ENCODE results near the gene HDGF.

Gene HDGF

DNA sequence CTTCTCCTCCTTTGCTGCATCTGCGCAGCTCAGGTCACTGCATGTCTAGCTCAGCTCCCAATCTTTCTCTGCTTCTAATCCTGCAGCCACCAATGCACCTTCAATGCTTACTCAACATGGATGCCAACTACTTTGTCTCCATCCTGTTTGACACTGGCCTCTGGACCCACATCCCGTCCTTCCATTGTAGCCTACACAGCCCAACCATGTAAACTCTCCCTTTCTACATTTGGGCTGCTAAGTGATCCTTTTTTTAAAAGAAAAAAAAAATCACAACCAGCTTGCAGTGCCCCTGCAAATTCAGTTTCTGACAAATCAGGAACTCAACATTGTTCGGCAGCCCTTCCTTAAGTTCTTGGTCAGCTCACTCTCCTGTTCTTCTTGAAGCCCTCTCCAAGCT lies 36.6 kb downstream of the HDGF start:
- DNase-seq = no peak

DNA sequence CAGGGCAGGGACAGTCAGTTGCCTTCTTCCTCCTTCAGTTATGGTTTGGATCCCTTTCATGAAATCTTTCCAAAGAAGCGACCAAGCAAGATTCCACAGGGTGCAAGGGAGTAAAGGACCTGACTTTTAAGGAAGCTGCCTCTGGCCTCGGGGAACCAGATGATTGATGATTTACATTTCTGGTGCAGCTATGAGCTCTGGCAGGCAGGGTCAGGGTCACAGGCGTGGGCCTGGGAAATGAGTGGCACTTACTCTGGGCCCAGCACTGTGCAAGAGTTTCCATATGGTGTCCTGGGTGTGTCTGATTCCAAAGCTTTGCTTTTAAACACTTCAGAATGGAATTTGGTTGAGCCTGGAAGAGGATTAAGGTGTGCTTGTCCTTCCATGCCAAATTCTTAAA lies 38.8 kb downstream of the HDGF start:
- DNase-seq = no peak

GRCh38 chr1:156711011-156711817 lies 40.3 kb downstream of the HDGF start:
- no peak for DNase-seq

DNA sequence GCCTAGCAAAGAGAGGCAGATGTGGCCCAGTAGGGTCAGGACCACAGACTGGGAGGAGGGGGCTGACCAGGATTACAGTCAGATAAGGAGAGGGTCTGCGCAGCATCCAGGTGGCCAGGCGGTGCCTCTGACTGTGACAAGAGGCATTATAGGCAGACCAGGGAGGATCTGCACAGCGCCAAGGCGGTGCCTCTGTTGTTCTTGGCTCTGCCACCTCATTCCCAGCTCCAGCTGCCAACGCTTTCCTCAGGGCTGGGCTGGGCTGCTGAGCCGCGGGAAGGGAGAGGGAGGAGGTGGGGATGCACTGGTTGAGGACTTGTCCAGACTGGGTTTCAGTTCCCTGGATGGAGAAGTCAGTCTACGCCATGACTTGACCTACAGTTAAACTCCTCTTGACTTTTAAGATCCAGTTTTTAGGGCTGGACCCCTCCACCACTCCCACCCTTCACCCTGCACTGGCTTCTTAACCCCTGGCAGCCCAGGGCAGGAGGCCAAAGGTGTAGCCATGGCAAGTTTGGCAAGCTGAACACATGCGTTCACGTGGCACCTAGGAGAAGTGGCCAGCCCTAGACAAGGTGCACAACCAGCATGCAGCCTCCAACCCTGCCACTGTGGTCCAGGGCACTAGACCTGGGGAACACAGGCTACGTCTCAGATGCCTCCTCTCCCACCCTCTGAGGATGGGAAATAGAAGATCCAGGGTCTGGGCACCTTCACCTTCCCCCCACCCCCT lies 41.6 kb downstream of the HDGF start:
- no peak for DNase-seq

DNA sequence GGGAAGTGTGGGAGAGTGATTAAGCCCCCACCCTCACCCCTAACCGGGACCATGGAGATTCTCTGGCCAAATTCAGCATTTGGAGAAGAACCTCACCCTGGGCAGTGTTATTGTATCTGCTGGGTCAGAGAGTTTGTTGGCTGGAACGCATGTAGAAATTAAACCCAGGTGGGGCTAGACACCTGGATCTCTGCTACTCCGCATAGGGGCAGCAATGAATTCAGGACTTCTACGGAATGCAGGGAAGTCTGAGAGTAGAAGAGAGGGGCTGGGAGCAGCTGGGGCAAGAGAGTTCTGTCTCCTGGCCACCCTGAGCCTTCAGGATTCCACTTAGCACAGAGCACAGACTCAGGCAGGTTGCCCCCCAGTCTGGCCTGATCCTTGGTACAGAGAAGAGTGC lies 42.4 kb downstream of the HDGF start:
- no peak for DNase-seq

GRCh38 chr1:156708218-156708661 lies 43.2 kb downstream of the HDGF start:
- DNase-seq = no peak

- no peak for DNase-seq
These were observed 43.9 kb downstream of the HDGF start for GRCh38 chr1:156707417-156708217.

GRCh38 chr1:156706657-156707416 lies 44.6 kb downstream of the HDGF start:
- no peak for DNase-seq

GRCh38 chr1:156705918-156706656 lies 45.4 kb downstream of the HDGF start:
- no peak for DNase-seq

DNA sequence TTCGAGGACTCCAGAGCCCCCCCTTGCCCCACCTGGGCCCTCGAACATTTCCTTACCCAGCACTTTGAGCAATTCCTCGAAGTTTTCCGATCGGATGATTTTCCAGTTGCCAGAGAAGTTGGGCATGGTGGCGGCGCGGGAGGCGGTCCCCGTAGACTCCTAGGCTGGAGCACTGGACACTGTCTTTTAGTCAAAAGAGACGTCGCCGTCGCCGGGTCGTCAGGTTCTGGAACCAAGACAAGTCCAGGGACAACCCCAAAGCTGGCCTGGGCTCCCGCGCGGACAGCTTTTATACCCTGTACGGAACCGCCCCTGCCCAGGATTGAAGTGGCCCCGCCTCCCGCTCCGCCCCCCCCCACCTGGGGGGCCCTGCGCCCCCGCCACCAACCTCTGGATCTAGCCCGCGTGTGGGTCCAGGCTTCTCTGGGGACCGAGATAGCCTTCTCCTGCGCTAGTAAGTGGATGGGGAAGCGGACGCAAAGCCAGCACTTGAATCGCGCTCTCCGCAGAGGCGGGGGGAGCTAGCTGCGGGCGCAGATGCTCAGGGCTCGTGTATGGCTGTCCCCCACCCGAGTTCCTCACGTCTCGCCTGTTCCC lies 46.1 kb downstream of the HDGF start, which contains the start of gene CRABP2:
CRABP2 (minus strand) TSS at position 263 of the 597 bp plus-strand sequence; CDS start at position 126, 137 bp downstream.
- DNase-seq = no peak

DNA sequence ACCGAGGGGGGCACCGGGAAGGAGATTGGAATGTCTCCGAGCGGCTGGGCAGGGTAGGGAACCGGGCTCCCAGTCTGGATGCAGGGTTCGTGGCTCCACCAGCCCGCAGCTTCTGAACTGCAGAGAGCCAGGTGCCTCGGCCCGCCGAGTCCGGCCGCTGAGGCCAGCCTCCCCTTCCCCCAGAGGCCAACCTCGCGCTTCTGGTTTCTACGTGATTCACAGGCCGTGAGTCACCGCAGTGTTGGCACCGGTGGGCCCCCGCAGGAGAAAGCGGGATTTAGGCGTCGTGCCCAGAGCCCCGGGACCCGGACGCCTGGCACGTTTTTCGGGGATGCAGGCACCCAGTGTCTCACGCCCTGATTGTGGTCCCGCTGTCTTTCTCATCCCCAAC lies 46.5 kb downstream of the HDGF start:
- DNase-seq = no peak

- DNase-seq = no peak
These were observed 47.2 kb downstream of the HDGF start for GRCh38 chr1:156704166-156704711.

DNA sequence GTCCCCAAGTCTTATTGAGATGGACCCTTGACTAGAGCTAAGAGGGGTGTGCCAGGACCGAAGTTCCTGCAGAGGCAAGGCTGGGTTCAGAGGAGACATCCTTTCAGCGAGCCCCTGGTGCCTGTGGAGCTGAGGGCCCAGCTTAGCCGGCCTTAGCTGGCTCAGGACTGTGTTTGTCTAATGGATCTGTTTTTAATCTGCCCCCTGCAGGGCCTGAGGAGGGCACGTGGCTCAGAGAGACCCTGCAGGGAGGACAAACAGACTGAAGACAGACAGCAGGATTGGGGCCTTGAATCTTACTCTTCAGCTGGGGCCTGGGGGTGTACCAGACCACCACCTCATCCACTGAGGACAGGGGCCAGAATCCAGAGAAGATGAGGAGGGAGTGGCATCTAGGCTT lies 47.7 kb downstream of the HDGF start:
- DNase-seq = no peak

GRCh38 chr1:156703336-156703735 lies 48.1 kb downstream of the HDGF start:
- no peak for DNase-seq

DNA sequence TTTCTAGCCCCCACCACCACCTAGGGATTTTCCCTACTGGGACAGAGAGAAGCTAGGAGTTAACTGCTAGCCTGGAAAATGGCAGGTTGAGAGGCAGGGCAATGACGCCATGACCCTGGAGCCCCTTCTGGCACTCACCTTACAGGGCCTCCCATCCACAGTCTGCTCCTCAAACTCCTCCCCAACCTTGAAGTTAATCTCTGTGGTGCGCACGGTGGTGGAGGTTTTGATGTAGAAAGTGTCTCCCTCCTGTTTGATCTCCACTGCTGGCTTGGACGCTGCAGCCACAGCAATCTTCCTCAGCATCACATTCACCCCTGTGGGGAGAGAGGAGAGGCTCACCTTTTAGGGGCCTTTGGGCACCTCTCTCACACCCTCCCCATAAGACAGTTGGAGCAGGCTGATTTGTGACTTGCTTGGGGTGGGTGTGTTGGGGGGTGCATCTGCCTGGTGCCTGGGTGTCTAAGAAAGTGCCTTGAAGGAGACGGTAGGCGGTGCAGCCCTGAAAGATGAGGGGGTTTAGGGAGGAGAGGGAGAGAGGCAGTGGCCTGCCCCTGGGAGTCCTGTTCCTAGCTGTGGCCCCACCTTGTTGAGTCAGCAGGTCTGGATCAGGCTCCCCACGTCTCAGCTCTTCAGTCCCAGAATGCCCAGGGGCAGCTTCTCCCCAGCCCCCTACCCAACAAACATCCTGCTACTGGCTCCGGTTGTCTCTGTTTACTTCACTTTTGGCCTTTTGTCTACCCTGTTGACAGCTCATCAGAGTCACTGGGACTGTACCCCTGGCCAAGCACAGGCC lies 50.5 kb downstream of the HDGF start:
- no peak for DNase-seq

- DNase-seq = no peak
These were observed 52.5 kb downstream of the HDGF start for GRCh38 chr1:156698995-156699394.

- DNase-seq = no peak
These were observed 54.0 kb downstream of the HDGF start for GRCh38 chr1:156697481-156697880.

- no peak for DNase-seq
These were observed 54.7 kb downstream of the HDGF start for GRCh38 chr1:156696755-156697154.

- DNase-seq = no peak
These were observed 56.8 kb downstream of the HDGF start for GRCh38 chr1:156694690-156694962.

GRCh38 chr1:156693848-156694689 lies 57.4 kb downstream of the HDGF start:
- DNase-seq = no peak
